Type B pancreatic cell (in vitro differentiated cells): ENCODE data around the gene ZNF473. TPM values are rescaled to one million over a fixed set of nuclear protein-coding genes. Genes with fewer than 3 reads are reported as not detected.

Experiments
- DNase-seq: peaks from one replicate; pipeline ENCODE4 v3.0.0; 2021; ENCODE audit warnings: mixed read lengths; ENCODE audit not compliant: unreplicated experiment; ENCODE audit errors: extremely low spot score
- H3K27ac Mint-ChIP-seq: 2 replicates; pipeline ENCODE4 v1.8.0; 2021; ENCODE audit warnings: mild to moderate bottlenecking, mixed read lengths
- H3K27me3 Mint-ChIP-seq: 2 replicates; pipeline ENCODE4 v1.8.0; 2021; ENCODE audit warnings: mixed read lengths
- H3K36me3 Mint-ChIP-seq: 2 replicates; pipeline ENCODE4 v1.8.0; 2021; ENCODE audit warnings: mixed read lengths
- H3K4me1 Mint-ChIP-seq: one replicate; pipeline ENCODE4 v1.8.0; 2021; ENCODE audit warnings: mixed read lengths; ENCODE audit not compliant: unreplicated experiment
- H3K4me3 Mint-ChIP-seq: 2 replicates; pipeline ENCODE4 v1.8.0; 2021; ENCODE audit warnings: mild to moderate bottlenecking, mixed read lengths
- H3K9me3 Mint-ChIP-seq: 2 replicates; pipeline ENCODE4 v1.8.0; 2021; ENCODE audit warnings: mixed read lengths
- total RNA-seq: library from RNA; stranded (reverse); gene quantifications from 2 replicates; pipeline ENCODE4 v1.2.1, GENCODE V29; 2021; ENCODE audit warnings: low replicate concordance
- TF ChIP-seq, protein P1 (sequence below): fragments of 200-600 bp; sonication (generic); conservative IDR thresholded peaks from 2 replicates; pipeline ENCODE4 v1.5.0; 2021; ENCODE audit warnings: antibody characterized with exemption, mild to moderate bottlenecking

Gene ZNF473
- total RNA-seq, 1 donor from 2014 or later: 14.3 TPM

DNA sequence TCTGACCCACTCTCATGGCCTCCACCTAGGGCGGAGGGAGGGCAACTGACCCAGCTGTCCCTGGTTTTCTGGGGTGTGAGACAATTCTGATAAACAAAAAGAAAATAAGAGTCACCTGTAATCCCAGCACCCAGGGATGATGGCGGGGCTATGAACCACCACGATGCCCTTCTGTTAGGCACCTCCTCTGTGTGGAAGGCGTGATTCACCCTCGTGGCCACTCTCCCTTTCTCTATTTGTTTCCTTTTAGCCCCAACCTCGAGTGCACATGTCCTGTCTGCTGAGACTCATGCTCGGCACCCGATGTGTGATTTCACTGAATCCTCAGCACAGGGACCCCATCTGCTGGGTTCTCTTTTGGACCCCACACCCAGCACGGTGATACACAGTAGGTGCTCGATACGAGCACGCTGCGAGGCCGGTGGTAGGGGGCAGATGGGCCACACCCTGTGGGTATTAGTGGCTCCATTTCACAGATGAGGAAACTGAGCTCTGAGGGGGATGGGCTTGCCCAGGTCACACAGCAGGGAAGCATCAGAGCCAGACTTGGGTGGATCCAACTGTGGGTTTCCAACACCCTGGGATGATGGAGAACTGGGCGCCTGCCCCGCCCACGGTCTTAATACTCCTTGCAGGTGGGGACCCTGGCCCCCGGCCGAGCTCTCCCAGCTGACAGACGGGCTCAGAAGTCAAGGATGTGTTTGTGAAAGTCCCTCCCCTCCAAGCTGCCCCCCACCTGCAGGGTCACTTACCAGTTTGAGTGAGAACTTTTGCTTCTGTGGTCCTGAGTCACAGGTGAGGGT lies 25.6 kb upstream of the ZNF473 start:
- Mint-ChIP-seq H3K4me1 (no peaks in the 10 kb centered on the region), H3K27me3 (no peaks in the 10 kb centered on the region), H3K27ac (no peak overlapping the region), H3K36me3 (peaks cover 8% of the 10 kb centered on the region), H3K4me3 (no peak overlapping the region), H3K9me3 (no peaks in the 10 kb centered on the region)
- TF ChIP-seq, protein P1, sequence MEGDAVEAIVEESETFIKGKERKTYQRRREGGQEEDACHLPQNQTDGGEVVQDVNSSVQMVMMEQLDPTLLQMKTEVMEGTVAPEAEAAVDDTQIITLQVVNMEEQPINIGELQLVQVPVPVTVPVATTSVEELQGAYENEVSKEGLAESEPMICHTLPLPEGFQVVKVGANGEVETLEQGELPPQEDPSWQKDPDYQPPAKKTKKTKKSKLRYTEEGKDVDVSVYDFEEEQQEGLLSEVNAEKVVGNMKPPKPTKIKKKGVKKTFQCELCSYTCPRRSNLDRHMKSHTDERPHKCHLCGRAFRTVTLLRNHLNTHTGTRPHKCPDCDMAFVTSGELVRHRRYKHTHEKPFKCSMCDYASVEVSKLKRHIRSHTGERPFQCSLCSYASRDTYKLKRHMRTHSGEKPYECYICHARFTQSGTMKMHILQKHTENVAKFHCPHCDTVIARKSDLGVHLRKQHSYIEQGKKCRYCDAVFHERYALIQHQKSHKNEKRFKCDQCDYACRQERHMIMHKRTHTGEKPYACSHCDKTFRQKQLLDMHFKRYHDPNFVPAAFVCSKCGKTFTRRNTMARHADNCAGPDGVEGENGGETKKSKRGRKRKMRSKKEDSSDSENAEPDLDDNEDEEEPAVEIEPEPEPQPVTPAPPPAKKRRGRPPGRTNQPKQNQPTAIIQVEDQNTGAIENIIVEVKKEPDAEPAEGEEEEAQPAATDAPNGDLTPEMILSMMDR: no peak
- DNase-seq: no peak

DNA sequence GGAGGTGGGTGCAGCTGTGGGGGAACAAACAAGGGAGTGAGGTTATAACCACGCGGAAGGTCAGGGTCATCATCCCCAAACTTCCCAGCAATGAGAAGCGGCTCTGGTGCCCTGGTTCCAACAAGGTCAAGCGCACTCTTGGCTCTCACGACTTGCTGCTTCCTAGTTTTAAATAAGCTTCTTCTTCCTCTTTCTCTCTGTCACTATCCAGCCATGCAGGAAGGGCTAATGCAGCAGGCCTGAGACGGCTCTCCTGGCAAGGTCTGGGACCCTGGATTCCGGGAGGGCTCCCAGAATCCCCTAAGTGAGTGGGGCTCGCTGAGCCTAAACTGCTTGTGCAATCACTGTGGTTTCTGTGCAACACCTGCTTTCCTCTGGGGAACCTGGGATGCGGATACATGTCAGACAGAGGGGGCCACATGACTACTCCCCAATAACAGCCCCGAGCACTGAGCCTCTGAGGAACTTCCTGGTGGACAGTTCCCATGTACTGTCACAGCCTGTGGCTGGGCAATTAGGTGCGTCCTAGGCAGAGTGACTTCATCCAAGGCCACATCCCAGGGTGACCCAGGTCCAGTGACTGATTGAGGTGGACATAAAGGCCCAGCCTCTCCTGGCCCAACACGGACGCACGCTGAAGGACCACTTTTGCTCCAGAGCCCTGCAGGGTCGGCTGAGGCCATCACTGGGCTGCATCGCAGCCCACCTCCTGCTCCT lies 24.8 kb upstream of the ZNF473 start:
- Mint-ChIP-seq H3K27me3 (no peaks in the 10 kb centered on the region), H3K9me3 (no peaks in the 10 kb centered on the region), H3K36me3 (peaks cover 8% of the 10 kb centered on the region), H3K27ac (no peak overlapping the region), H3K4me3 (no peak overlapping the region), H3K4me1 (no peaks in the 10 kb centered on the region)
- TF ChIP-seq, protein P1: no peak
- no peak for DNase-seq

DNA sequence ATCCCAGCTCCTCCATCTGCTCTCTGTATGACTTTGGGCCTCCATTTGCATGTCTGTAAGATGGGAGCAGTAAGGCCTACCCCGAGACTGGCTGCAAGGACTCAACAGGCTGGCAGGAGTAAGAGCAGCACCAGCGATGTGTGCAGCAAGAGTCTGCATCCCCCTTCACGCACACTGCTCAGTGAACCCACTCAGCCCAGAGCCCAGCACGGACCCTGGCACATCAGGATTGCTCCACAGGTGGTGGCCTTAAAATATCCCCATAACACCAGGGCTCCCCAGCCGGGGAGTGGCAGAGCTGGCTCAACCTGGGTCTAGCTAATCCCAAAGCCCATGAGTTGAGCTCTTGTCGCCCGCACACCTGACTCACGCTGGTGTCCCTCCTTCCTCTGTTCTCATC lies 24.0 kb upstream of the ZNF473 start:
- H3K4me1 Mint-ChIP-seq: no peaks in the 10 kb centered on the region
- DNase-seq: no peak
- TF ChIP-seq, protein P1: no peak
- no peak overlapping the region for H3K4me3 Mint-ChIP-seq
- peaks cover 9% of the 10 kb centered on the region for H3K36me3 Mint-ChIP-seq
- no peaks in the 10 kb centered on the region for H3K9me3 Mint-ChIP-seq
- H3K27ac Mint-ChIP-seq: no peak overlapping the region
- no peaks in the 10 kb centered on the region for H3K27me3 Mint-ChIP-seq

DNA sequence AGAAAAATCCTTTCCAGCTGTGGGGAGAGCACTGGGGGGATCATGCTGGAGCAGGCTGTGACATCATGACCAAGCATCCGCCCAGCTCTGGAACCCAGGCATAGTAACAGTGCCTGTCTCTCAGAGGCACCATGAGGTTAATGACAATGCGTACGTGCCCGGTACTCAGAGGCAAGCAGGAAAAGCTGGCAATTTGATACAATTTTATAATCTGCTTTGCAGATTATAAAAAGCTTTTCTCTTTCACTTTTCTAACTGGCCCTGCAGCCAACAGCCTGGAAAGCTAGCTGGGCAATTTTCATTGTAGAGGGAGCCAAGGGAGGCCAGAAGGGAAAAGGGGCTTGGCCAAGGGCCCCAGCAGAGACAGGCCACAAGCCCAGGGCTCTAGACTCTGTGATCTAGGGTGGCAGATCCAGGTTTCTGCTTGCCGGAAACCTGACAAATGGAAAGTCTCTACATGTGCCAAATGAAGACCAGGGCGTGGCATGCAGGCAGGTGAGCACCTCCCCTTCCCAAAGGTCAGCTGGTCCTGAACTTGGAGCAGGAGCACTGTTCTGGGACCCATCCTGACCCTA lies 23.3 kb upstream of the ZNF473 start:
- Mint-ChIP-seq H3K4me1 (no peaks in the 10 kb centered on the region), H3K27me3 (no peaks in the 10 kb centered on the region), H3K36me3 (peaks cover 12% of the 10 kb centered on the region), H3K4me3 (no peak overlapping the region), H3K9me3 (no peaks in the 10 kb centered on the region), H3K27ac (no peak overlapping the region)
- no peak for DNase-seq
- TF ChIP-seq, protein P1: no peak

DNA sequence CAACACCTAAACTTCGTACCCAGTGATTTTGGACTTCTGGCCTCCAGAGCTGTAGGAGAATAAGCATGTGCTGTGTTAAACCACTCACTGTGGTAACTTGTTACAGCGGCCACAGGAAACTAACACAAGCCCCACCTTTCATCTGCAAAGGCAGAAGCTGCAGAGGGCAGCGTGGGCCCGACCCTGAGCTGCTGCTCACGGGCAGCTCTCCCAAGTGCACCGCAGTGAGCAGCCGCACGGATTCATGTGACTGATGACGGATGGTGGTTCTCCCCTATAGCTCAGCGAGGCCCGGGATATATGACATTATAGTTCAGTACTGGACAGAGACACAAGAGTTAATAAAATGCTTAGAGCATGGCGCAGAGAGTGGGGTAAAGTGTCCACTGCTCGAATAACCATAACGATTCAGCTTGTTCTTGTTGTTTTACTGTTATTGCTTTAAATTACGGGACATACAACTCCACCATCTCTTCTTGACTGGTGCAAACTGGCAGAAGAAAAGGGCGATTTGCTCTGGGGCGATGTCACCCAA lies 22.5 kb upstream of the ZNF473 start:
- no peaks in the 10 kb centered on the region for H3K9me3 Mint-ChIP-seq
- no peaks in the 10 kb centered on the region for H3K27me3 Mint-ChIP-seq
- DNase-seq: no peak
- TF ChIP-seq, protein P1: no peak
- peaks cover 8% of the 10 kb centered on the region for H3K36me3 Mint-ChIP-seq
- H3K4me1 Mint-ChIP-seq: no peaks in the 10 kb centered on the region
- H3K27ac Mint-ChIP-seq: no peak overlapping the region
- no peak overlapping the region for H3K4me3 Mint-ChIP-seq
